ENCODE results near the gene SCP2.
A peak's percentile ranks its signal among the peaks of the same experiment; 100 is the strongest.

SCP2 gene

DNA sequence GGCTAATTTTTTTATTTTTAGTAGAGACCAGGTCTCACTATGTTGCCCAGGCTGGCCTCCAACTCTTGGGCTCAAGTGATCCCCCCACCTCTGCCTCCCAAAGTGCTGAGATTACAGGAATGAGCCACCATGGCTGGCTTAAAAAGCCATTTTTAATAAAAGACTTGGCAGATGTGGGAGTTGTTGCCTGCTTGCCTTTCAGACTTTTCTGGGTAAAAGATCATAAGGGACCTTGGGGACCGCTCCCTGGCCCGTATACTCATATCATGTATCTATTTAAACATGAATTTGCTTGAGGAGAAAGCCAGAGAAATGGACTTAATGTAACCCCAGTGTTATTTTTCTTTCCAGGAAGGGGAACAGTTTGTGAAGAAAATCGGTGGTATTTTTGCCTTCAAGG, 111.5 kb downstream of the SCP2 start:
- TF ChIP-seq RAD21 (IDR thresholded peaks at IDR 0.05; ENCODE audit: low read depth) (no peak), EGR1 (IDR thresholded peaks at IDR 0.05) (no peak), ZBTB7A (IDR thresholded peaks at IDR 0.05; ENCODE audit: low read depth) (no peak), NFIC (IDR thresholded peaks at IDR 0.05) (no peak), FOXM1 (IDR thresholded peaks at IDR 0.05; ENCODE audit: borderline replicate concordance, low read depth) (no peak), EP300 (IDR thresholded peaks at IDR 0.05; ENCODE audit: borderline replicate concordance) (no peak), TEAD4 (IDR thresholded peaks at IDR 0.05) (no peak), CREB1 (IDR thresholded peaks at IDR 0.05; ENCODE audit: low read depth) (no peak), TCF12 (IDR thresholded peaks at IDR 0.05; ENCODE audit: low read depth) (no peak), CEBPB (IDR thresholded peaks at IDR 0.05) (no peak), YY1 (IDR thresholded peaks at IDR 0.05; ENCODE audit: low read depth) (no peak), TAF1 (IDR thresholded peaks at IDR 0.05; ENCODE audit: low read depth) (no peak)
- TF ChIP-seq, protein P1, sequence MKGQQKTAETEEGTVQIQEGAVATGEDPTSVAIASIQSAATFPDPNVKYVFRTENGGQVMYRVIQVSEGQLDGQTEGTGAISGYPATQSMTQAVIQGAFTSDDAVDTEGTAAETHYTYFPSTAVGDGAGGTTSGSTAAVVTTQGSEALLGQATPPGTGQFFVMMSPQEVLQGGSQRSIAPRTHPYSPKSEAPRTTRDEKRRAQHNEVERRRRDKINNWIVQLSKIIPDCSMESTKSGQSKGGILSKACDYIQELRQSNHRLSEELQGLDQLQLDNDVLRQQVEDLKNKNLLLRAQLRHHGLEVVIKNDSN (IDR thresholded peaks at IDR 0.05) = no peak
- TF ChIP-seq, protein P2, sequence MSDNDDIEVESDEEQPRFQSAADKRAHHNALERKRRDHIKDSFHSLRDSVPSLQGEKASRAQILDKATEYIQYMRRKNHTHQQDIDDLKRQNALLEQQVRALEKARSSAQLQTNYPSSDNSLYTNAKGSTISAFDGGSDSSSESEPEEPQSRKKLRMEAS (IDR thresholded peaks at IDR 0.05) = no peak
- TF ChIP-seq, protein P3, sequence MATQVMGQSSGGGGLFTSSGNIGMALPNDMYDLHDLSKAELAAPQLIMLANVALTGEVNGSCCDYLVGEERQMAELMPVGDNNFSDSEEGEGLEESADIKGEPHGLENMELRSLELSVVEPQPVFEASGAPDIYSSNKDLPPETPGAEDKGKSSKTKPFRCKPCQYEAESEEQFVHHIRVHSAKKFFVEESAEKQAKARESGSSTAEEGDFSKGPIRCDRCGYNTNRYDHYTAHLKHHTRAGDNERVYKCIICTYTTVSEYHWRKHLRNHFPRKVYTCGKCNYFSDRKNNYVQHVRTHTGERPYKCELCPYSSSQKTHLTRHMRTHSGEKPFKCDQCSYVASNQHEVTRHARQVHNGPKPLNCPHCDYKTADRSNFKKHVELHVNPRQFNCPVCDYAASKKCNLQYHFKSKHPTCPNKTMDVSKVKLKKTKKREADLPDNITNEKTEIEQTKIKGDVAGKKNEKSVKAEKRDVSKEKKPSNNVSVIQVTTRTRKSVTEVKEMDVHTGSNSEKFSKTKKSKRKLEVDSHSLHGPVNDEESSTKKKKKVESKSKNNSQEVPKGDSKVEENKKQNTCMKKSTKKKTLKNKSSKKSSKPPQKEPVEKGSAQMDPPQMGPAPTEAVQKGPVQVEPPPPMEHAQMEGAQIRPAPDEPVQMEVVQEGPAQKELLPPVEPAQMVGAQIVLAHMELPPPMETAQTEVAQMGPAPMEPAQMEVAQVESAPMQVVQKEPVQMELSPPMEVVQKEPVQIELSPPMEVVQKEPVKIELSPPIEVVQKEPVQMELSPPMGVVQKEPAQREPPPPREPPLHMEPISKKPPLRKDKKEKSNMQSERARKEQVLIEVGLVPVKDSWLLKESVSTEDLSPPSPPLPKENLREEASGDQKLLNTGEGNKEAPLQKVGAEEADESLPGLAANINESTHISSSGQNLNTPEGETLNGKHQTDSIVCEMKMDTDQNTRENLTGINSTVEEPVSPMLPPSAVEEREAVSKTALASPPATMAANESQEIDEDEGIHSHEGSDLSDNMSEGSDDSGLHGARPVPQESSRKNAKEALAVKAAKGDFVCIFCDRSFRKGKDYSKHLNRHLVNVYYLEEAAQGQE (IDR thresholded peaks at IDR 0.05; ENCODE audit: low read depth) = no peak

DNA sequence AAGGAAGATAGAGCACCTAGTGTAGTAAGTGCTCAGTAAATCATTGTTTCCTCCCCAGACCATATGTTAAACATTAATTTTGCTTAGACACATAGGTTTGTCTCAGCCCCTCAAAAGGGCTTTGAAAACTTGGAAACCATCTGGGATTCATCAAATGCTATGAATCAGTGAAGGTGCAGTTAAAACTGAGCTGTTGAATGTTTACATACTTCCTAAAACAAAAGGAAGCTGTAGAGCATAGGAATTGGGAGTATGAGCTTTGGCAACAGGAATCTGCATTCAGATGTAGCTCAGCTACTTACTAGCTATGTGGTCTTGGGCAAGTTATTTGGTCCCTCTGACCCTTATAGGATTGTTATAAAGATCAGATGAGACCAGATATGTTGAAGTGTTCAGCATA, 116.2 kb downstream of the SCP2 start:
- no peak for TF ChIP-seq CREB1 (IDR thresholded peaks at IDR 0.05; ENCODE audit: low read depth)
- no peak for TF ChIP-seq FOXM1 (IDR thresholded peaks at IDR 0.05; ENCODE audit: borderline replicate concordance, low read depth)
- TF ChIP-seq NFIC (IDR thresholded peaks at IDR 0.05) = no peak
- TF ChIP-seq TEAD4 (IDR thresholded peaks at IDR 0.05) = no peak

DNA sequence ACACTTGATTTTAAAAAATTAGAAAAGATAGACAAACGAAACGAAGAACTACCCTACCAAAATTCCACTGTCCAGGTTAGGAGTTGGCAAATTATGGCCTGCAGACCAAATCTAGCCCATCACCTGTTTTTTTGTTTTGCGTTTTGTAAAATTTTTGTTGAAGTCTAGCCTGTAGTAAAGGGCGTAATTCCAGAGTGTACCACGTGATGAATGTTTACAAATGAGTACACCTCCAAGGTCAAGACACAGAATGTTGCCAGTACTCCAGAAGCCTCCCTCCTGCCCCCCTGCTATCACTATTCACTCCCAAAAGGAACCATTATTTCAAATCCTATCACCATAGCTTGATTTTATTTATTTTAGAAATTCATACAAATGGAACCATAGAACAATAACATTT, 117.8 kb downstream of the SCP2 start:
- TF ChIP-seq ZBTB7A (IDR thresholded peaks at IDR 0.05; ENCODE audit: low read depth) (no peak), TCF12 (IDR thresholded peaks at IDR 0.05; ENCODE audit: low read depth) (no peak), CEBPB (IDR thresholded peaks at IDR 0.05) (no peak), TAF1 (IDR thresholded peaks at IDR 0.05; ENCODE audit: low read depth) (no peak), YY1 (IDR thresholded peaks at IDR 0.05; ENCODE audit: low read depth) (no peak), TEAD4 (IDR thresholded peaks at IDR 0.05) (no peak)
- TF ChIP-seq, protein P1 (IDR thresholded peaks at IDR 0.05) = no peak
- TF ChIP-seq, protein P2 (IDR thresholded peaks at IDR 0.05) = no peak
- TF ChIP-seq, protein P3 (IDR thresholded peaks at IDR 0.05; ENCODE audit: low read depth) = no peak

DNA sequence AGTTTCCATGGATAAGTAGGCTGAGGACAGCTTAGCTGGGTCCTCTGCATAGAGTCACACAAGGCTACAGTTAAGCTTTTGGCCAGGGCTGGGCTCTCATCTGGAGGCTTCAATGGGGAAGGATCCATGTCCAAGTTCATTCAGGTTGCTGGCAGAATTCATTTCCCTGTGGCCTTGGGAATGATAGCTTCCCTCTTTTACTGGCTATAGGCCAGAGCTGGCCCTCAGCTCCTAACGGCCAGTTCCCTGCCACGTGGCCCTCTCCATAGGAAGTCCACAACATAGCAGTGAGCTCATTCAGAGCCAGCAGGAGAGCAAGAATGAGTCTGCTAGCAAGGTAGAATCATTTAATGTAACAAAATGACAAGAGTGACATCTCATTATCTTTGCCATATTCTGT, 119.9 kb downstream of the SCP2 start:
- no peak for TF ChIP-seq YY1 (IDR thresholded peaks at IDR 0.05; ENCODE audit: low read depth)
- peak; percentile 75; the same call in 1 of the 2 replicates for TF ChIP-seq EP300 (IDR thresholded peaks at IDR 0.05; ENCODE audit: borderline replicate concordance)
- no peak for TF ChIP-seq ZBTB7A (IDR thresholded peaks at IDR 0.05; ENCODE audit: low read depth)
- peak; percentile 67 for TF ChIP-seq TEAD4 (IDR thresholded peaks at IDR 0.05)
- TF ChIP-seq, protein P1 (IDR thresholded peaks at IDR 0.05) = peak; percentile 90
- no peak for TF ChIP-seq FOXM1 (IDR thresholded peaks at IDR 0.05; ENCODE audit: borderline replicate concordance, low read depth)
- TF ChIP-seq TAF1 (IDR thresholded peaks at IDR 0.05; ENCODE audit: low read depth) = no peak
- TF ChIP-seq, protein P2 (IDR thresholded peaks at IDR 0.05) = peak; percentile 94
- peak; percentile 76 for TF ChIP-seq TCF12 (IDR thresholded peaks at IDR 0.05; ENCODE audit: low read depth)
- no peak for TF ChIP-seq CEBPB (IDR thresholded peaks at IDR 0.05)
- TF ChIP-seq RAD21 (IDR thresholded peaks at IDR 0.05; ENCODE audit: low read depth) = no peak; the same call in 1 of the 2 replicates
- TF ChIP-seq CREB1 (IDR thresholded peaks at IDR 0.05; ENCODE audit: low read depth) = no peak
- TF ChIP-seq EGR1 (IDR thresholded peaks at IDR 0.05) = no peak
- TF ChIP-seq, protein P3 (IDR thresholded peaks at IDR 0.05; ENCODE audit: low read depth) = no peak
- peak; percentile 95 for TF ChIP-seq NFIC (IDR thresholded peaks at IDR 0.05)

All from Ishikawa (cell line).